ENCODE data around the gene HSPA9.

The HSPA9 gene

GRCh38 chr5:138527170-138527569 is 48.0 kb downstream of the HSPA9 start (continued):
- no peak for TF ChIP-seq PRDM10 (tag by site-specific recombination; IDR thresholded peaks at IDR 0.05)
- no peak for TF ChIP-seq ZNF776 (tag by site-specific recombination; IDR thresholded peaks at IDR 0.05; ENCODE audit: borderline replicate concordance)
- TF ChIP-seq ZNF140 (tag by site-specific recombination; IDR thresholded peaks at IDR 0.05) = no peak
- no peak for TF ChIP-seq ZNF670 (tag by site-specific recombination; IDR thresholded peaks at IDR 0.05; ENCODE audit: low read depth)
- TF ChIP-seq ZNF488 (tag by site-specific recombination; IDR thresholded peaks at IDR 0.05) = no peak
- no peak for TF ChIP-seq RBAK (tag by site-specific recombination; IDR thresholded peaks at IDR 0.05)
- no peak for TF ChIP-seq ZFP37 (tag by site-specific recombination; IDR thresholded peaks at IDR 0.05)

GRCh38 chr5:138523406-138523805 is 51.8 kb downstream of the HSPA9 start:
- peaks cover 4% of the 10 kb centered on the region for H3K4me1 ChIP-seq (ENCODE audit: control insufficient read depth, insufficient read depth, low read length)
- no peak overlapping the region for H3K27ac ChIP-seq (ENCODE audit: extremely low read depth, low read depth, low read length)
- H3K4me3 ChIP-seq (ENCODE audit: low read depth, low read length) = no peak overlapping the region
- ChIA-PET CTCF (interaction anchor here (0.6 kb wide), 1 partner anchor 49 kb away, joined by 3 read pairs; no protein-coding TSS in a partner anchor), POLR2A (no interaction called here)
- peaks cover 5 to 26% of the 10 kb centered on the region in 2 experiments; a peak in 2 of 3 replicates for H3K36me3 ChIP-seq (ENCODE audit: control insufficient read depth in 2 of 2, insufficient read depth in 1 of 2, low read length in 2 of 2)
- H3K9me3 ChIP-seq (ENCODE audit: control insufficient read depth, insufficient read depth, low read depth, low read length) = no peaks in the 10 kb centered on the region
- TF ChIP-seq ZNF214 (tag by site-specific recombination; IDR thresholded peaks at IDR 0.05; ENCODE audit: borderline replicate concordance) (no peak), KLF10 (tag by site-specific recombination; IDR thresholded peaks at IDR 0.05) (no peak), ZNF391 (tag by site-specific recombination; IDR thresholded peaks at IDR 0.05; ENCODE audit: borderline replicate concordance, low read depth) (no peak), ZNF624 (tag by site-specific recombination; IDR thresholded peaks at IDR 0.05) (no peak), ZNF19 (tag by site-specific recombination; IDR thresholded peaks at IDR 0.05; ENCODE audit: low read depth) (no peak), REST (tag by site-specific recombination; IDR thresholded peaks at IDR 0.05) (no peak), ZBTB7A (tag by site-specific recombination; IDR thresholded peaks at IDR 0.05; ENCODE audit: low read depth) (no peak), ZNF558 (tag by site-specific recombination; IDR thresholded peaks at IDR 0.05) (no peak), ZNF426 (tag by site-specific recombination; IDR thresholded peaks at IDR 0.05) (no peak), ZNF529 (tag by site-specific recombination; IDR thresholded peaks at IDR 0.05; ENCODE audit: insufficient replicate concordance) (no peak), ZNF621 (tag by site-specific recombination; IDR thresholded peaks at IDR 0.05) (no peak), ZNF223 (tag by site-specific recombination; IDR thresholded peaks at IDR 0.05) (no peak), ZNF629 (tag by site-specific recombination; IDR thresholded peaks at IDR 0.05) (no peak), ZNF274 (IDR thresholded peaks at IDR 0.05; ENCODE audit: low read length) (no peak), ZNF274 (tag by site-specific recombination; IDR thresholded peaks at IDR 0.05; ENCODE audit: borderline replicate concordance) (no peak), ZNF16 (tag by site-specific recombination; IDR thresholded peaks at IDR 0.05; ENCODE audit: low read depth) (no peak), ZIC2 (tag by site-specific recombination; IDR thresholded peaks at IDR 0.05) (no peak)

Data from HEK293 (cell line).